HL-60/S4 treated with phorbol 12-myristate 13-acetate at 8.2 ng/mL for 4 days and 3 days (cell line): ENCODE data around the gene C2CD4D.

ENCODE experiments used
- in situ Hi-C: fragments of 300-500 bp; cut with MboI; formaldehyde crosslinking; loops from 2 replicates; pipeline ENCODE4 v1.15.0; 2022; ENCODE audit warnings: low sequenced_read_pairs

Gene C2CD4D

DNA sequence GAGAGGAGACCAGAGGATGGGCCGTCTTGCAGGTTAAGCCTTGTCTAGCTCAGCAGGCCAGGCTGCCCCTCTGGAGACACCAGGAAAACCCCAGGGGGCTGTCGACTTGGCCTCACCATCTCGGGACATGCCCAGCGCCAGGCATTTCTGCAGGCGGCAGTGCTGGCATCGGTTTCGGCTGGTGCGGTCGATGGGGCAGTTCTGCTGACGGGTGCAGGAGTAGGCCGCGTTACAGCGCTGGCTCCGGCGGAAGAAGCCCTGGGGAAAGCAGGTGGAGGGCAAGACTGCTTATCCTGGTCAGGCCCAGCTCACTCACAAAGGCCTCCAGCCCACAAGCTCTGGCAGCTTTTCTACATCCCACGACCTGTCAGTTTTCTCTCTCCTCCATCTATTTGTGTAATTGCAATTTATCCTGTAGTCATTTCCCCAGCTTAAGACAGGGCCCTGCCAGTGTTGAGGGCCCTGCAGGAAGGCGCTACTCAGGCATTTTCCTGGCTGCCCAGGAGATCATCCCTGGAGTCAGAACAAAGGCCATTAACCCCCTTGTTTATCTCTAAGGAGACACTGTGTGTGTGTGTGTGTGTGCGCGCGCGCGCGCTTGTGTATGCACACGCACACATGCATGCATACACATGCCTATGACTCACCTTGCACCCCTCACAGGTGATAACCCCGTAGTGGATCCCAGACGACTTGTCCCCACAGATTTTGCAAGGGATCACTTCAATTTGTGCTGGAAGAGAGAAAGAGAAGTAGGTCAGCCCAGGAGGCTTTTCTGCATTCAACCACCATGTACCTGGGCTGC lies 22.9 kb downstream of the C2CD4D start:
- in situ Hi-C loops = no loop called here

DNA sequence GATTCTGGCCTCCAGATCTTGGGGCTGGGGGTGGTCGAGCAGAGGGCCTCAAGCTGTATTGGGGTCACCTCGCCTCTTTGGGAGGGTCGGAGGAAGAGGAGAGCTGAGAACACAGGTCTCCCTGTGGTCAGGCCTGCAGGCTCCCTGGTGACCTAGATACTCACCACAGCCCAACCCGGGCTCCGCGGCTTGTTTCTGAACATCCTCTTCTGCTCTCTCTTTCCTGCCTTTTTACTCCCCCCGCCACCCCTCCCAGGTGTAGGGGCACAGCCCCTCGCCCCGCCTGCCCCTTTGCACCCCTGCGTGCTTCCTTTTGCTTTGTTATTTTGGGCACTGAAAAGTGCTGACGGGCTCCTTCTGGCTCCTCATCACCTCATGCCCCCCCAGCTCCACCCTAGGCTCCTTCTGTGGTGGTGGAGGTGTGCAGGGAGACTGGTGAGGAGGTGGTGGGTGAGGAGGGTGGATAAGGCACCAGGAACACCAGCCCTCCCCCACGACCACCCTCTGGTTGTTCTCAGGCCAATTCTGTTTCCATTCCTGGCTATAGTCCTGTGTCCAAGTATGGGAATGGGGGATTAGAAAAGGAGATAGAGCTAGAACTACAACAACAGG lies 23.8 kb downstream of the C2CD4D start:
- in situ Hi-C loops = no loop called here

DNA sequence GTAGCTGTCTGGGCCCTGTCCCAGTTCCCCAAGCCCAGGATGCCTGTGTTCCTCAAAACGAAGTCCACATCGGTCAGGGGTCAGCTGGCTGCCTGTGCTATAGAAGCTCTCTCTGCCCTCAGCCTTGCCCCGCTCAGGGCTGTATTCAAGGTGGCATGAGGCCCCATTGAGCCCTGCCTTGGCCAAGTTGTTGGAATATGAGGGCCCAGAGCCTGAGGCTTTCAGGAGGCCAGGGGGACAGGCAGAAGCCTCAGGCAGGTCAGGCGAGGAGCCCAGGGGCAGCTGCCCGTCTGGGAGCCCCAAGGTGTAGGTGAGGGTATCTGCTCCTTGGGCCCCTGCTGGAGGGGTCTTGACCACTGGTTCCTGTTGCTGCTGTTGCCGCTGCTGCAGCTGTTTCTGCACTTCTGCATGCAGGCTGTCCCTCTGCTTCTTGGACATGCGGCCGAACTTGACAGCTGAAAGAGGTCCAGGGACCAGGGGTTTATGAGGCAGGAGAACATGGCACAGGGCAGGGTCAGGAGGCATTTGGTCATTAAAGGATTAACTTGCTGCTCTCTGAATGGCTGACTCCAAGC lies 24.6 kb downstream of the C2CD4D start:
- in situ Hi-C loops = no loop called here

DNA sequence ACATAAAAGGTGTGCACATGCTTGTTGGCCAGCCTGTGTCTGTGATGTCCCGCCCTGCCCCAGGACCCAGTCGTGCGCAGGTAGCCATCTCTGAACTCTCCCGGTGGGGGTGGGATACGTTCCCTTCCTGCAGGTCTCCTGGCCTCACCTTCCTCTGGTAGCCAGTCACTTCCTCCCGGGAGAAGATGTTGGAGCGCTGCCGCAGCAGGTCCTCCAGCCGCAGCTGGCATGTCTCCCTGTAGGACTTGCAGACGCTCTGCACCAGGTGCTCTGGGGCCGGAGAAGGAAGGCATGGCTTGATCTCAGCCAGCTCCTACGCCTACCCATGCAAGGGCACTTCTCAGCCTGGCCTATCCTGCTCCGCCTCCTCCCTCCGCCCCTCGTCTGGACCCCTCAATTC lies 25.2 kb downstream of the C2CD4D start:
- in situ Hi-C loops = no loop called here

GRCh38 chr1:151813271-151813977 lies 26.2 kb downstream of the C2CD4D start:
- in situ Hi-C loops = no loop called here

GRCh38 chr1:151811181-151811580 lies 28.4 kb downstream of the C2CD4D start:
- in situ Hi-C loops = no loop called here

- in situ Hi-C loops = no loop called here
Observed at GRCh38 chr1:151809985-151810556, 29.5 kb downstream of the C2CD4D start.

- in situ Hi-C loops = no loop called here
Observed at GRCh38 chr1:151809290-151809984, 30.2 kb downstream of the C2CD4D start.

GRCh38 chr1:151807766-151808165 lies 31.9 kb downstream of the C2CD4D start:
- in situ Hi-C loops = no loop called here

GRCh38 chr1:151807131-151807530 lies 32.5 kb downstream of the C2CD4D start:
- in situ Hi-C loops = no loop called here

GRCh38 chr1:151806170-151806569 lies 33.5 kb downstream of the C2CD4D start:
- in situ Hi-C loops = no loop called here

DNA sequence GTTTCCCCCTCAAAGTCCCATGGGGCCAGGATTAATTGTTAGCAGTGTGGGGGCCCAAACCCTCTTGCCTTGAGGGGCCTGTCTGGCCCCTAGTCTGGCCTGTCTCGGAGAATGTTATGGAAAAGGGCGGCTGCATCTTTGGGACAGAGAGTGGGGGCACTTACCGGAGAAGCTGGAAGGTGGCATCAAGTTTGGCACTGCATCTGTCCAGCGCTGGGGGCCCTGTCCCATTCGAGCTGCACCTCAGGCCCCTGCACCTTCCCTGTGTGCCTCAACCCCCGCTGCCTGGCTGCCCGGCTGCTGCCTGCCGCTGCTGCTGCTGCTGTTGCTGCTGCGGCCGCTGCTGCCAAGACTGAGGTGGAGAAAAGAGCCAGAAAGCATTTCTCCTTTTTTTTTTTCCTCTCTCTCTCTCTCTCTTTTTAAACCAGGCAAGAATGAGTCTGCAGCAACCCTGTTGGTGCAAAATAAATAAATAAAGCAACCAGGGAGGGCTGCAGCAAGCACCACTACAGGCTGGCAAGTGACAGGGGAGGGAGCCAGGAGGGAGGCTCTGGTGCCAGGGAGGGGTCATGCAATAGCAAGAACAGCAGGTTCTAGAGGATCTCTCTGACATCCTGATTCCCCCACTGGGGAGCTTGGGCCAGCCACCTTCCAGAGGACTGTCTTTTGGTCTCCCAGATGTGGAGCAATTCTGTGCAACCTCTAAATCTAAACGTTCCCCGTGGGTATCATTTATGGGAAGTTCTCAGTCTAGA lies 34.4 kb downstream of the C2CD4D start, which contains the start of gene LINGO4:
LINGO4 (minus strand) TSS at position 354 of the 755 bp plus-strand sequence. CDS start 2,715 bp downstream, outside the sequence.
- in situ Hi-C loops = no loop called here

DNA sequence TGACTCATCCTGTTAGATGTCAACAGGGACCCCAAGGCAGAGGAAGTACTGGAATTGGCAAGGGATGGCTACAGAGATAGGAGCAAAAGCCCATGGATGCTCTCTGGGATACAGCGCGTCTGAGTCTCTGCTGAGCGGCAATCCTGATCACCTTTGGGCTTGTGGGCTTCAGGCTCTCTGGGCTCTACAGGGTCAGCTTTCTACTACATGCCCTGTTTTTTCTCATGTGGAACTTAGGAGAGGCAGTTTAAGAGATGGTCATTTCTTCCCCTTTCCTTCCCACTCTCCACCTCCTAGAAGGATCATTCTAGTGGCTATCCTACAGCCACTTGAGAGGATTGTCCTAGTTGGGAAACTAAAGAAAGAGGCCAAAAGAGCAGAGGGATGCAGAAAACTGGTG lies 35.7 kb downstream of the C2CD4D start:
- in situ Hi-C loops = no loop called here

DNA sequence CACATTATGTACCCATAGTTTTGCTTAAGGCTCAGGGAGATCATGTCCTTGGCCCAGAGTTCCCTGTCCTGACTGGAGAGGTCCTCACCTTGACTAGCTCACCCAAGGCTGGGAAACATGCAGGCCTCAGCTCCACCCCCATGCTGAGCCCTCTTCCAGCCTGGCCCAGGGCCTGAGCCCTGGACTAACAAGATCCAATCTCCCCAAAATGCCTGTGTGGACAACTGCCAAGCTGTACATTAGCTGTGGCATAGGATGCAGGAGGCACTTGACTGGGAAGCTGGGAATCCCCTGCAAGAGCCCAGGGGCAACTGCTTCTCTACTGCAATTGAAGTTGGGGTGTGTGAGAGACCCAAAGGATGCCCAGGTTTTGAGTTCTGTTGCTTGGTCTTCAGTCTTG lies 36.5 kb downstream of the C2CD4D start:
- in situ Hi-C loops = no loop called here

DNA sequence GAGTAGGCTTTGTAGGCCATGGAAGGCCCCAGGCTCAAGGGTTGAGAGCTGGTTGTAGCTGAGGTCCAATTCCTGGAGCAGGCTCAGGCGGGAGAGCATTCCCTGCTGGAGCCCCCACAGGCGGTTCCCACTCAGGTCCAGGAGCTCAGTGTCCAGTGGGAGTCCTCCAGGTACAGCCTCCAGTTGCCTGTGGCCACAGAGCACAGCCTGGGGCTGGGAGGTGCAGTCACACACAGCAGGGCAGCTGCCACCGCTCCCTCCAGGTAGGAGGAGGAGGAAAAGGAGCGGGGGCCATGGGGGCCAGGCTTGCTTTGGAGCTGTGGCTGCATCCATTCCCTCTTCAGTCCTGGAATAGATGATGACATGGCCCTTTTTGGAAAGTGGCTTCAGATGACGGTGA lies 37.2 kb downstream of the C2CD4D start:
- in situ Hi-C loops = no loop called here

DNA sequence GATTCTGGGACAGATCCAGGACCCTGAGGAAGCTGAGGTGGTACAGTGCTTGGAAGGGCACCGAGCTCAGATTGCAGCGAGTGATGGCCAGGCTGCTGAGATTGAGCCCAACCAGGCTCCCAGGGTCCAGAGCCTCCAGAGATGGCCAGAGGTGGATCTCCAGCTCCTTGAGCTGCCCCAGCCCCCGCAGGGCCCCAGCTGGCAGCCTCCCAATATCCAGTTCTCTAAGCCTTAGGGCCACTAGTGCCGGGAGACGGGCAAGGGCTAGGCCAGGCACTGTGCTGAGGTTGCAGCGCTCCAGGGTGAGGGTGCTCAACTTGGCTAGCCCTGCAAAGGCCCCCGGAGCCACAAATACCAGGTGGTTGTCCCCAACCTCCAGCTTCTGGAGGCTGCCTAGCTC lies 37.8 kb downstream of the C2CD4D start:
- in situ Hi-C loops = no loop called here

GRCh38 chr1:151801310-151801820 lies 38.3 kb downstream of the C2CD4D start:
- in situ Hi-C loops = no loop called here

- in situ Hi-C loops = no loop called here
Observed at GRCh38 chr1:151800830-151801229, 38.8 kb downstream of the C2CD4D start.

DNA sequence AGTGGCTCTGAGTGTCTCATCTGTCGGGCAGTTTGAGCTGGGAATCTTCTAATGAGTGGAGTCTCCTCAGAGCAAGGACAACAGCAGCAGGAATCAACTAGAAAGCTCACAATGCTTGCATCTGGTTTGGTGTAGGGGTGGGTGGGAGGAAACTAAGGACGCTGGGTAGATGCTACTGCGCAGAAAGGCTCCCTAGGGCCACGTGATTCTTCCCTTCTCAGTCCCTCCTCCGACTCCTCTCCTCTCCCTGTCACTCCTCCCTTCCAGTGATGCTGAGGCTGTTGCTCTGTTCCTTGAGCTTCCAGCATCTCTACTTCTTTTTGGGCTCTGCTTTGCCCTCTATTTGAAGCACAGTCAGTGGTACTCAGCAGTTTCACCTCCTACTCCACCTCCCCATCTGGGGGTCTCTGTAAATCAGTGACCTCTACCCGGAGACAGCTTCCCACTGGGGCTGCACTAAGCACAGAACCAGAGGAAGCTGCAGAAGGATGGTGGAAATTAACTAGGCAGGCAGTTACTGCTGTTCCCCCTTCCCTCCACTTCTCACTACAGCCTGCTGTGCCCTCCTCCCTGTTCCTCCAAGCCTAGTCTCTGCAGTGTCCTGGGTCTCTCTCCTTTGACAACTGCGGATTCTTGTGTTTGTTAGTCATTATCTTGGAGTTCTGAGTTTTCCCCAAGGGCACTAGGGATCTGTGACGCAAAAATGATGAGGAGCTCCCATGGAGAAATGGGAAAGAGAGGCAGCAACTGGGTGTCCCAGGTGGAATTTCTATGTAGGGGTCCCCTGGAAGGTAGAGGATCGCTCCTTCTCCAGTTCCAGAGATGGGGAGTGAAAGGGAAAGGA lies 40.2 kb downstream of the C2CD4D start:
- in situ Hi-C loops = no loop called here
